WERI-Rb-1 (cell line): Measurements from ENCODE around the gene ALDH4A1.

Experiments used
- DNase-seq: peaks from one replicate; pipeline ENCODE4 v3.0.0-alpha.2; 2020
- H3K27ac ChIP-seq: fragments of 250-450 bp; sonication (Bioruptor Pico); 2 replicates; pipeline ENCODE4 v1.5.1; 2020; ENCODE audit warnings: mild to moderate bottlenecking, moderate library complexity
- H3K27me3 ChIP-seq: fragments of 250-450 bp; sonication (Bioruptor Pico); 2 replicates; pipeline ENCODE4 v1.5.1; 2021; ENCODE audit warnings: mild to moderate bottlenecking, low read depth, moderate library complexity; ENCODE audit not compliant: insufficient read depth, severe bottlenecking
- H3K36me3 ChIP-seq: fragments of 250-450 bp; sonication (Bioruptor Pico); 2 replicates; pipeline ENCODE4 v1.5.1; 2020; ENCODE audit warnings: mild to moderate bottlenecking, moderate library complexity
- H3K4me3 ChIP-seq: 2 replicates; pipeline ENCODE4 v1.5.1; 2011; ENCODE audit warnings: low read depth, mild to moderate bottlenecking, control low read depth, low read length
- H3K9me3 ChIP-seq: fragments of 250-450 bp; sonication (Bioruptor Pico); 2 replicates; pipeline ENCODE4 v1.5.1; 2021; ENCODE audit warnings: mild to moderate bottlenecking, moderate library complexity; ENCODE audit not compliant: severe bottlenecking
- TF ChIP-seq, protein P1 (sequence below): IDR thresholded peaks from 2 replicates; pipeline ENCODE4 v1.5.1; 2011; ENCODE audit warnings: low read depth, mild to moderate bottlenecking, control low read depth, inconsistent platforms, low read length

ALDH4A1 gene

DNA sequence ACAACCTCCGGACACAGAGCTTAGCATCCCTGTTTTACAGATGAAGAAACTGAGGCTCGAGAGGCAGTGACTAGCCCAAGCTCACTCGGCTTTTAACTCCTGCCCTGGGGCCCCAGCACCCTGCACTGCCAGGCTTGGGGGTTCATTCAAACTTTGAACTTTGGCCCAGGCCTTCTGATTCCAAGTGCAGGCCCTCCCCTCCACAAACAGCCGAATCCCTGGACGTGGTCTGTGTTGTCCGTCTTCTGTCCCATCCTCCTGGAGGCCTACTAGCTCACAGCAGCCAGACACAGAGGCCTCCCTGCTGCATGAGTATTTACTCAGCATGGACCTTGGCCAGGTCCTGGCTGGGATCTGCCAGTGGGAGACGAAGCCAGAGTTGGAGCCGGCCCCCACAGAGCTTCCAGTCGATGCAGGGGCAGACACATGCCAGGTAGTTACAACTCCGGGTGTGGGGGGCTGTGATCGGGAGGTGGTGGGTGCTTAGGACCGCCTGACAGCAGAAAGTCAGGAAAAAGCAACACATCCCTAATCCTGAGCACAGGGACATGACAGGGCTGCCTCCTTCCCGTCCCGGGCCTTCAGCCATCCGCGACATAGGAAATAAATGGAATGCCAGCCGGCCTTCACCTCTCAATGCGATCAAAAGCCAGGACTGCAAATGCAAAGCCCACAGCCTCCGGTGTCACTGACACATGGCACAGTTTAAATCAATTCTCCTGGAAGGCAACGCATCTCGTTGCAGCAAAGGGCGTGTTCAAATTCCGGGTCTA, 46.7 kb upstream of the ALDH4A1 start:
- Histone ChIP-seq H3K4me3 (no peak overlapping the region), H3K27ac (peak overlapping the region; percentile 67), H3K9me3 (no peaks in the 10 kb centered on the region), H3K36me3 (no peaks in the 10 kb centered on the region), H3K27me3 (no peaks in the 10 kb centered on the region)
- TF ChIP-seq, protein P1, sequence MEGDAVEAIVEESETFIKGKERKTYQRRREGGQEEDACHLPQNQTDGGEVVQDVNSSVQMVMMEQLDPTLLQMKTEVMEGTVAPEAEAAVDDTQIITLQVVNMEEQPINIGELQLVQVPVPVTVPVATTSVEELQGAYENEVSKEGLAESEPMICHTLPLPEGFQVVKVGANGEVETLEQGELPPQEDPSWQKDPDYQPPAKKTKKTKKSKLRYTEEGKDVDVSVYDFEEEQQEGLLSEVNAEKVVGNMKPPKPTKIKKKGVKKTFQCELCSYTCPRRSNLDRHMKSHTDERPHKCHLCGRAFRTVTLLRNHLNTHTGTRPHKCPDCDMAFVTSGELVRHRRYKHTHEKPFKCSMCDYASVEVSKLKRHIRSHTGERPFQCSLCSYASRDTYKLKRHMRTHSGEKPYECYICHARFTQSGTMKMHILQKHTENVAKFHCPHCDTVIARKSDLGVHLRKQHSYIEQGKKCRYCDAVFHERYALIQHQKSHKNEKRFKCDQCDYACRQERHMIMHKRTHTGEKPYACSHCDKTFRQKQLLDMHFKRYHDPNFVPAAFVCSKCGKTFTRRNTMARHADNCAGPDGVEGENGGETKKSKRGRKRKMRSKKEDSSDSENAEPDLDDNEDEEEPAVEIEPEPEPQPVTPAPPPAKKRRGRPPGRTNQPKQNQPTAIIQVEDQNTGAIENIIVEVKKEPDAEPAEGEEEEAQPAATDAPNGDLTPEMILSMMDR = no peak
- no peak for DNase-seq

DNA sequence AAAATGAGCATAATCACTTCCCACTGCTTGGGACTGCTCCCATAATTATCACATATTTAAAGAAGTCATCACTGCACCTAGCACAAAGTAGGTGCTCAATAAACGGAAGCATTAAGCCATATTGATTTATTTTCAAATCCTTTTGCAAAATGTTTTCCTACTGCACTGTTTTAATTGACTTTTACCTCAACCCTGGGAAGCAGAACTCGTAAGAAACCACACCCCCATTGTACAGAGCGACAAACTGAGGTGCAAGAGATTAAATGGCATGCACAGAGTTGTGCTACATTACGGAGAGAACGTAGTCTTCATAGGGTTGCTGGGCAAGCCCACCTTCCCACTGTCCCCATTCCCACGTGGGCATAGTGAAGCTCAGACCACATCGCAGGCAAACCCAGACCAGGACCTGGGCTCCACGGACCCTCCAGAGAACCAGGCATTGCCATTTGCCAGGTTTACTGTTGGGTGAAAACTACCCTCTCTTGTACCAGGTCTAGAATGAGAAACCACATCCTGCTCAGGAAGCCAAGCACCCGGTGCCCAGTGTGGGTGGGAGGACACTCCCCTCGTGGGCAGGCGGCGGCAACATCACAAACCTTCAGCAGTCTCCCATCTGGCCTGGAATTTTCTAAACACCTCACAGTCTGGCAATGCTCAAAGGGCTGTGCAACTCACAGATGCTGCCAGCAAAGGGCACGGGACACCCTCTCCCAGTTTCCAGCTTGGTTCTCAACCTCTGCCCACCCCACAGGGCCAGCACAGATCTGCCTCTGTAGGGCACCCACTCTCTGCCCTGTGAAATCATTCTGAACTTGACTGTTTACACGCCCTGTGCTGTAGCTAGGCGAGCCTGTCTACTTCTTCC, 45.9 kb upstream of the ALDH4A1 start:
- Histone ChIP-seq H3K27ac (no peak overlapping the region), H3K4me3 (no peak overlapping the region), H3K27me3 (no peaks in the 10 kb centered on the region), H3K9me3 (no peaks in the 10 kb centered on the region), H3K36me3 (no peaks in the 10 kb centered on the region)
- TF ChIP-seq, protein P1 = no peak
- no peak for DNase-seq

DNA sequence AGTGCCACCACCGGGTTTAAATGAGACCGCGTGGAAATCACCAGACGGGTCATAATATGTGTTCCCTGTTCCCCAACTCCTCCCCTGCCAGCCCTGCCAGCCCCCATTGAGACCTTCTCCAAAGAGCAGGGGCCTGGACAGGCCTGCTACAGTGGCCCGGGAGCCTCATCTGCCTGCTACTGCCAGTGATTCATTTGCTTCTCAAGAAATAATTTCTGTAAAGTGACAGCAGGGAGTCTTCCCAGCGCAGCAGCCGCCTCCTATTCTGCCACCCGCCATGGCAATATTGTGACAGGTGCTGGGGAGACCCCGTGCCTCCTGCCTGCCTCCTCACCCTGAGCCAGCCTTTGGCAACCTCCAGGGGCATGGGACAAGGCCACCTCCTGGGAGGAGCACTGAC, 45.2 kb upstream of the ALDH4A1 start:
- Histone ChIP-seq H3K27ac (no peak overlapping the region), H3K9me3 (no peaks in the 10 kb centered on the region), H3K4me3 (no peak overlapping the region), H3K27me3 (no peaks in the 10 kb centered on the region), H3K36me3 (no peaks in the 10 kb centered on the region)
- no peak for DNase-seq
- TF ChIP-seq, protein P1 = no peak

DNA sequence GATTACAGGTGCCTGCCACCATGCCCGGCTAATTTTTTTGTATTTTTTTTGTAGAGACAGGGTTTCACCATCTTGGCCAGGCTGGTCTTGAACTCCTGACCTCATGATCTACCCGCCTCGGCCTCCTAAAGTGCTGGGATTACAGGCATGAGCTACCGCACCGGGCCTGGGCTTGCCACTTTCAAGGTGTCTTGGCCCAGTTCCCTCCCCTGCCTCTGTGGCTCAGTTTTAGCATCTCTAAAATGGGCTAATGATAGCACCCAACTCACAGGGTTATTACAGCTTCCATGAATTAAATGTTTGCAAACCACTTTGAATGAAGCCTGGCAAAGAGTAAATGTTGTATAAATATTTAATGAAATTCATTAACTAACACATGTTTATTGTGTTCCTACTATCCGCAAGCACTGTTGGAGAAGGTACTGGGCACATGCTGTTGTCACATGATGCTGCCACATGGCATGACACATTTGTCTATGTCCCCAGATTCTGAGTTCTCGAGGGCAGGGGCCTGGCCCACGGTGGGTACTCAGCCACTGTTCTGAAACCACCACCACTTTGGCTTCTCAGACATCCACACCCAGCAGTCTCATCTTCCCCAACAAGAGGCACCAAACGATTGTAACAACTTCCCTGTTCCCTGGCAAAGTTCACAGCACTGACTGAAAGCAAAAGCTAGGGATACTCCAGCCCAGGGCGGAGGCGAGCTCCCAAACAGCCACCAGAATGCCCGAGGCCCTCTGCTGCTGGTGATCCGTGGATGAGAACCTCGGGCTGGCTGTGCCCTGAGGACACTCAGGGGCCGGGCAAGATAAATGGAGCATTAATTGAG, 44.4 kb upstream of the ALDH4A1 start:
- Histone ChIP-seq H3K9me3 (no peaks in the 10 kb centered on the region), H3K27ac (no peak overlapping the region), H3K27me3 (no peaks in the 10 kb centered on the region), H3K36me3 (no peaks in the 10 kb centered on the region), H3K4me3 (no peak overlapping the region)
- DNase-seq = no peak
- TF ChIP-seq, protein P1 = no peak

DNA sequence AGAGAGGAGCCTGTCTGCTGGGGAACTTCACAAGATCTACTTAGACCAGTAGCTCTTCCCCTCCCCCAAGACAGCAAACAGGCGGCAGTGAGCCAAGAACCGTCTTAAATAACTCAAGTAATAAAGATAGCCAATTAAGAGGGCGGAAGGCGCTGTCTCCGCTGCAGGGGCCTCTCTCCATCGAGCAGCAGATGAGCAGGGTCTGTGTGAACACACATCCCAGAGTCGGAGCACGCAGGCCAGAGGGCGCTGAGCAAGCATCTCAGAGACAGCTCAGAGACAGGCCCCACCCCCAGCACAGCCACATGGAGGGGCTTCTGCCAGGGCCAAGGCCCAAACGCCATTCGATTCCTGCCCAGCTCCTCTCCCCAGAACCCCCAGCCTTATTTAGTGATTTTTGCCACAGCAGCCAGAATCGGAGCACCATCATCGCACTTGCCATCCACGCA, 43.1 kb upstream of the ALDH4A1 start:
- Histone ChIP-seq H3K4me3 (no peak overlapping the region), H3K36me3 (no peaks in the 10 kb centered on the region), H3K9me3 (no peaks in the 10 kb centered on the region), H3K27ac (peak overlapping the region; percentile 77), H3K27me3 (no peaks in the 10 kb centered on the region)
- peak; percentile 78 for DNase-seq
- TF ChIP-seq, protein P1 = no peak
